Liver (tissue), 9 donors: Measurements from ENCODE around the gene CCDC106. TPM values are rescaled to one million over a fixed set of nuclear protein-coding genes. Genes with fewer than 3 reads are reported as not detected.

ENCODE experiments used
- DNase-seq: peaks from one replicate; pipeline ENCODE4 v3.0.0-alpha.2; 2017; ENCODE audit warnings: low spot score
- H3K27ac ChIP-seq, 2 donors: one replicate each; pipeline ENCODE4 v1.7.0; 2013; ENCODE audit warnings: inconsistent platforms in 2 of 2, low read length in 2 of 2, control low read depth in 1 of 2, low read depth in 1 of 2, mild to moderate bottlenecking in 1 of 2
- H3K27me3 ChIP-seq, 4 donors: one replicate each; pipeline versions ENCODE4 v1.6.1 to v1.7.0; 2013; ENCODE audit warnings: low read length in 3 of 4, inconsistent platforms in 1 of 4, mild to moderate bottlenecking in 1 of 4, moderate library complexity in 1 of 4; ENCODE audit not compliant: control insufficient read depth in 4 of 4, insufficient read depth in 4 of 4
- H3K36me3 ChIP-seq, 4 donors: one replicate each; pipeline versions ENCODE4 v1.6.1 to v1.7.0; 2013; ENCODE audit warnings: low read length in 3 of 4, mild to moderate bottlenecking in 3 of 4, low read depth in 1 of 4, moderate library complexity in 1 of 4; ENCODE audit not compliant: control insufficient read depth in 4 of 4, insufficient read depth in 3 of 4
- H3K4me1 ChIP-seq, 4 donors: one replicate each; pipeline versions ENCODE4 v1.6.1 to v1.7.0; 2013; ENCODE audit warnings: low read length in 3 of 4, mild to moderate bottlenecking in 3 of 4, moderate library complexity in 1 of 4; ENCODE audit not compliant: control insufficient read depth in 4 of 4, insufficient read depth in 4 of 4
- H3K4me3 ChIP-seq, 3 donors: one replicate each; pipeline versions ENCODE4 v1.6.1 to v1.7.0; 2013; ENCODE audit warnings: low read length in 3 of 3, control low read depth in 1 of 3, low read depth in 1 of 3, mild to moderate bottlenecking in 1 of 3
- H3K9ac ChIP-seq, 2 donors: one replicate each; pipeline ENCODE4 v1.7.0; 2013; ENCODE audit warnings: low read length in 2 of 2, mild to moderate bottlenecking in 2 of 2, moderate library complexity in 2 of 2, control low read depth in 1 of 2, low read depth in 1 of 2
- H3K9me3 ChIP-seq, 4 donors: one replicate each; pipeline versions ENCODE4 v1.6.1 to v1.7.0; 2013; ENCODE audit warnings: low read length in 3 of 4; ENCODE audit not compliant: control insufficient read depth in 4 of 4
- EGR1 ChIP-seq, 2 donors: IDR thresholded peaks; 2 replicates each; pipeline ENCODE4 v1.6.1; 2016 to 2018; ENCODE audit warnings: antibody characterized with exemption in 2 of 2, low read depth in 2 of 2
- JUND ChIP-seq, 2 donors: IDR thresholded peaks; 2 replicates each; pipeline ENCODE4 v1.6.1; 2016; ENCODE audit warnings: antibody characterized with exemption in 2 of 2
- MAX ChIP-seq: IDR thresholded peaks from 2 replicates; pipeline ENCODE4 v1.6.1; 2016; ENCODE audit warnings: antibody characterized with exemption
- RAD21 ChIP-seq, 2 donors: IDR thresholded peaks; 2 replicates each; pipeline ENCODE4 v1.6.1; 2016; ENCODE audit warnings: antibody characterized with exemption in 2 of 2, mild to moderate bottlenecking in 2 of 2
- RXRA ChIP-seq, 2 donors: IDR thresholded peaks; 2 replicates each; pipeline ENCODE4 v1.6.1; 2017 to 2018; ENCODE audit warnings: antibody characterized with exemption in 2 of 2, mild to moderate bottlenecking in 1 of 2
- SP1 ChIP-seq: IDR thresholded peaks from 2 replicates; pipeline ENCODE4 v1.6.1; 2018; ENCODE audit warnings: antibody characterized with exemption, mild to moderate bottlenecking
- TAF1 ChIP-seq: conservative IDR thresholded peaks from 2 replicates; pipeline ENCODE4 v1.6.1; 2016; ENCODE audit warnings: antibody characterized with exemption, mild to moderate bottlenecking
- WGBS: extraction: QIAGEN DNeasy Blood & Tissue Kit; methylation state at CpG from one replicate; pipeline ENCODE4 v1.1.7; 2013; 5-methylcytosine and 5-hydroxymethylcytosine counted together
- polyA plus RNA-seq, 2 donors: library from polyadenylated mRNA; stranded (reverse) in 1 of 2; unstranded in 1 of 2; fragments of 200-250 nt in 1 of 2; fragments of >200 nt in 1 of 2; fragmentation: Nextera tagmentation in 1 of 2; extraction: Ambion mirVana in 1 of 2; gene quantifications; one replicate each; pipeline versions ENCODE4 v1.2.1 to v1.2.3, GENCODE V29; 2013 to 2015
- total RNA-seq, 2 donors: library from RNA; depleted of rRNA; stranded (reverse); fragments of >200 nt; gene quantifications; one replicate each; pipeline ENCODE4 v1.2.3, GENCODE V29; 2014
- TF ChIP-seq, protein P1 (sequence below): fragments of 150-350 bp; IDR thresholded peaks from 2 replicates; pipeline ENCODE4 v1.5.1; 2017; ENCODE audit warnings: improper control_type of control experiment, low read depth, low read length; ENCODE audit not compliant: missing input control
- TF ChIP-seq, protein P2 (sequence below): IDR thresholded peaks from 2 replicates; pipeline ENCODE4 v1.6.1; 2016; ENCODE audit warnings: antibody characterized with exemption
- TF ChIP-seq, protein P3 (sequence below): IDR thresholded peaks from 2 replicates; pipeline ENCODE4 v1.6.1; 2016; ENCODE audit warnings: antibody characterized with exemption
- donor health status: healthy.
- donor health status: healthy.
- donor health status: healthy.
- donor health status: healthy.
- donor health status: healthy.

The CCDC106 gene
- total and polyA plus RNA-seq, 4 donors, result 3.6 to 13.5 (median 5.9) TPM

DNA sequence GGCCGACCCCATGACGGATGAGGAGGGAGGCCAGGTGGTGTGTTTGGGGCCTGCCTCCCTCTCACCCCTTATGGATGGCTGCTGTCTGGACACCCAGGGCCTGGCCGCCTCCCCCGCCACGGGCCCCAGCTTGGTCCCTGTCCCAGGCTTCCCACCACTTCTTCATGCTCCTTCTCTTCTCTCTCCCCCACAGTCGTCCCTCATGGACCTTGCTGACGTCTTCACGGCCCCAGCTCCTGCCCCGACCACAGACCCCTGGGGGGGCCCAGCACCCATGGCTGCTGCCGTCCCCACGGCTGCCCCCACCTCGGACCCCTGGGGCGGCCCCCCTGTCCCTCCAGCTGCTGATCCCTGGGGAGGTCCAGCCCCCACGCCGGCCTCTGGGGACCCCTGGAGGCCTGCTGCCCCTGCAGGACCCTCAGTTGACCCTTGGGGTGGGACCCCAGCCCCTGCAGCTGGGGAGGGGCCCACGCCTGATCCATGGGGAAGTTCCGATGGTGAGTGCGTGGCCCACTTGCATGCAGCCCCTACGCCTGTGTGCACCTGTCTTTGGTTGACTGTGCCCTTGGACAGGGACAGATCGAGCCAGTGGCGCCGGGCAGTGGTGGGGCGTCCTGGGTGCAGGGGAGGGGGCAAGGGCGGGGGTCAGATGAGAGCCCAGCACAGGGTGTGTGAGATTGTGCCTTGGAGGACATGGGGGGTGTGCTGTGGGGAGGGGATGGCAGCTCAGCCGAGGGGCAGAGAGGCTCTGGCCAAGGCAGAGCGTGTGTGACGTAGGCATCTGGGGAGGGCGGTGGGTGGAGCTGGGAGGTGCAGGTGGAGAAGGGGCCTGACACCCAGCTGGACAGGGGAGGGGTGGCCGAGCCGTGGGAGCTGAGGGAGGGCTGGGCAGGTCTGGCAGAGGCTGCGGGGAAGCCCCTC lies 43.8 kb downstream of the CCDC106 start:
- no peaks in the 10 kb centered on the region for H3K27me3 ChIP-seq
- H3K27ac ChIP-seq, result no peak overlapping the region
- no peak overlapping the region for H3K4me3 ChIP-seq
- 95% methylated on average over 31 of the region's 31 CpGs for WGBS
- no peak for TF ChIP-seq EGR1 (IDR thresholded peaks at IDR 0.05; ENCODE audit: low read depth in 2 of 2)
- TF ChIP-seq, protein P1, sequence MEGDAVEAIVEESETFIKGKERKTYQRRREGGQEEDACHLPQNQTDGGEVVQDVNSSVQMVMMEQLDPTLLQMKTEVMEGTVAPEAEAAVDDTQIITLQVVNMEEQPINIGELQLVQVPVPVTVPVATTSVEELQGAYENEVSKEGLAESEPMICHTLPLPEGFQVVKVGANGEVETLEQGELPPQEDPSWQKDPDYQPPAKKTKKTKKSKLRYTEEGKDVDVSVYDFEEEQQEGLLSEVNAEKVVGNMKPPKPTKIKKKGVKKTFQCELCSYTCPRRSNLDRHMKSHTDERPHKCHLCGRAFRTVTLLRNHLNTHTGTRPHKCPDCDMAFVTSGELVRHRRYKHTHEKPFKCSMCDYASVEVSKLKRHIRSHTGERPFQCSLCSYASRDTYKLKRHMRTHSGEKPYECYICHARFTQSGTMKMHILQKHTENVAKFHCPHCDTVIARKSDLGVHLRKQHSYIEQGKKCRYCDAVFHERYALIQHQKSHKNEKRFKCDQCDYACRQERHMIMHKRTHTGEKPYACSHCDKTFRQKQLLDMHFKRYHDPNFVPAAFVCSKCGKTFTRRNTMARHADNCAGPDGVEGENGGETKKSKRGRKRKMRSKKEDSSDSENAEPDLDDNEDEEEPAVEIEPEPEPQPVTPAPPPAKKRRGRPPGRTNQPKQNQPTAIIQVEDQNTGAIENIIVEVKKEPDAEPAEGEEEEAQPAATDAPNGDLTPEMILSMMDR, result no peak
- TF ChIP-seq RXRA (IDR thresholded peaks at IDR 0.05), result no peak
- no peak for TF ChIP-seq MAX
- H3K9me3 ChIP-seq, result no peaks in the 10 kb centered on the region
- peaks cover 0 to 2% (median 0%) of the 10 kb centered on the region in 4 donors for H3K4me1 ChIP-seq
- H3K9ac ChIP-seq, result no peak overlapping the region
- no peak for DNase-seq
- peaks cover 21 to 87% (median 34%) of the 10 kb centered on the region in 4 donors for H3K36me3 ChIP-seq

DNA sequence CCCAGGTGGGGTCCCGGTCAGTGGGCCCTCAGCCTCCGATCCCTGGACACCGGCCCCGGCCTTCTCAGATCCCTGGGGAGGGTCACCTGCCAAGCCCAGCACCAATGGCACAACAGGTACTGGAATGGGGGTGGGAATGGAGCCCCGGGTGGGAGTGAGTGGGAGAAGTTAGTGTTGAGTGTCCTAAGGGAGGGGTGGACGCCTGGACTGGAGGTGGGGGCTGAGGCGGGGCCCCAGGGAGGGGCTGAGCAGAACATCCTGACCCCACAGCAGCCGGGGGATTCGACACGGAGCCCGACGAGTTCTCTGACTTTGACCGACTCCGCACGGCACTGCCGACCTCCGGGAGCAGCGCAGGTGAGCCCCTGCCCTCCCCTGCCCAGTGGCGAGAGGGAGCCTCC lies 44.7 kb downstream of the CCDC106 start:
- DNase-seq, result no peak
- H3K27me3 ChIP-seq, result no peaks in the 10 kb centered on the region
- H3K9me3 ChIP-seq, result no peaks in the 10 kb centered on the region
- H3K36me3 ChIP-seq, result peaks cover 24 to 89% (median 37%) of the 10 kb centered on the region in 4 donors
- H3K9ac ChIP-seq, result no peak overlapping the region
- H3K27ac ChIP-seq, result no peak overlapping the region
- H3K4me1 ChIP-seq, result no peaks in the 10 kb centered on the region
- WGBS, result 97% methylated on average over 19 of the region's 19 CpGs
- TF ChIP-seq TAF1 (no peak), RAD21 (IDR thresholded peaks at IDR 0.05) (no peak), SP1 (no peak), MAX (no peak), JUND (IDR thresholded peaks at IDR 0.05) (no peak), EGR1 (IDR thresholded peaks at IDR 0.05; ENCODE audit: low read depth in 2 of 2) (no peak), RXRA (IDR thresholded peaks at IDR 0.05) (no peak)
- TF ChIP-seq, protein P1, result no peak
- TF ChIP-seq, protein P2, sequence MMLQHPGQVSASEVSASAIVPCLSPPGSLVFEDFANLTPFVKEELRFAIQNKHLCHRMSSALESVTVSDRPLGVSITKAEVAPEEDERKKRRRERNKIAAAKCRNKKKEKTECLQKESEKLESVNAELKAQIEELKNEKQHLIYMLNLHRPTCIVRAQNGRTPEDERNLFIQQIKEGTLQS, result no peak
- TF ChIP-seq, protein P3, sequence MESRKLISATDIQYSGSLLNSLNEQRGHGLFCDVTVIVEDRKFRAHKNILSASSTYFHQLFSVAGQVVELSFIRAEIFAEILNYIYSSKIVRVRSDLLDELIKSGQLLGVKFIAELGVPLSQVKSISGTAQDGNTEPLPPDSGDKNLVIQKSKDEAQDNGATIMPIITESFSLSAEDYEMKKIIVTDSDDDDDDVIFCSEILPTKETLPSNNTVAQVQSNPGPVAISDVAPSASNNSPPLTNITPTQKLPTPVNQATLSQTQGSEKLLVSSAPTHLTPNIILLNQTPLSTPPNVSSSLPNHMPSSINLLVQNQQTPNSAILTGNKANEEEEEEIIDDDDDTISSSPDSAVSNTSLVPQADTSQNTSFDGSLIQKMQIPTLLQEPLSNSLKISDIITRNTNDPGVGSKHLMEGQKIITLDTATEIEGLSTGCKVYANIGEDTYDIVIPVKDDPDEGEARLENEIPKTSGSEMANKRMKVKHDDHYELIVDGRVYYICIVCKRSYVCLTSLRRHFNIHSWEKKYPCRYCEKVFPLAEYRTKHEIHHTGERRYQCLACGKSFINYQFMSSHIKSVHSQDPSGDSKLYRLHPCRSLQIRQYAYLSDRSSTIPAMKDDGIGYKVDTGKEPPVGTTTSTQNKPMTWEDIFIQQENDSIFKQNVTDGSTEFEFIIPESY, result no peak
- no peak overlapping the region for H3K4me3 ChIP-seq
